PFSK-1 (cell line): ENCODE data around the gene TREML1.

Experiments
- FOXP2 ChIP-seq: optimal IDR thresholded peaks from 2 replicates; pipeline ENCODE3; 2011; ENCODE audit warnings: borderline replicate concordance, control low read depth, inconsistent platforms; ENCODE audit not compliant: insufficient read depth; ENCODE audit errors: extremely low read length, extremely low read depth
- POLR2AphosphoS5 ChIP-seq: IDR thresholded peaks from 2 replicates; pipeline ENCODE4 v1.6.1; 2012; ENCODE audit warnings: low read depth, mild to moderate bottlenecking, control low read depth, low read length, moderate library complexity
- REST ChIP-seq, 2 experiments: IDR thresholded peaks; 2 replicates each; pipeline versions ENCODE4 v1.6.1 to v1.8.0; 2011 to 2012; ENCODE audit warnings: low read depth in 2 of 2, low read length in 2 of 2, control low read depth in 1 of 2, inconsistent platforms in 1 of 2, mild to moderate bottlenecking in 1 of 2, moderate library complexity in 1 of 2; ENCODE audit not compliant: insufficient read depth in 1 of 2
- SIN3A ChIP-seq: IDR thresholded peaks from 2 replicates; pipeline ENCODE4 v1.6.1; 2012; ENCODE audit warnings: mild to moderate bottlenecking, low read length, moderate library complexity, borderline replicate concordance; ENCODE audit not compliant: insufficient read depth
- TAF1 ChIP-seq: IDR thresholded peaks from 2 replicates; pipeline ENCODE4 v1.6.1; 2012; ENCODE audit warnings: low read length, control low read depth, borderline replicate concordance; ENCODE audit not compliant: insufficient read depth

The TREML1 gene

GRCh38 chr6:41191569-41191968, 37.4 kb upstream of the TREML1 start:
- no peak for TF ChIP-seq REST (IDR thresholded peaks at IDR 0.05; ENCODE audit: insufficient read depth in 1 of 2, low read depth in 2 of 2, low read length in 2 of 2)
- no peak for TF ChIP-seq FOXP2
- no peak for TF ChIP-seq POLR2AphosphoS5
- TF ChIP-seq TAF1: no peak
- no peak for TF ChIP-seq SIN3A

DNA sequence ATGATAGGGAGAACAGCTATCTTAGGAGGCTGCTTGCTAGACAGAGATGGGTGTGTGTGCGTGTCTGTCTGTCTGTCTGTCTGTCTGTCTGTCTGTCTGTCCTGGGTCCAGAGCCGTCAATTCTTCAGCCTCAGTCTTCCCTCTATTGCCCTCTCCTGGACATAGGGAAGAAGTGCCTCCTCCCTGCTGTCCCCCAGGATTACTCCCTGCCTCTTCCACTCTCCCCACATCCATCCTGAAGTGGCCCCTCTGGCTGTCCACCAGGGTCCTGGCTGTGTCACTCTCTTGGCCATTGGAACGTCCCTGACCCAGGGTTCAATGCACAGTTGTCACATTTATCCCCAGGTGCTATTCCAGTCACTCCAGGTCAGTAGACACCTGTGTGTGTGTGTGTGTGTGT, 36.6 kb upstream of the TREML1 start:
- no peak for TF ChIP-seq REST (IDR thresholded peaks at IDR 0.05; ENCODE audit: insufficient read depth in 1 of 2, low read depth in 2 of 2, low read length in 2 of 2)
- no peak for TF ChIP-seq POLR2AphosphoS5
- TF ChIP-seq TAF1: no peak
- TF ChIP-seq FOXP2: no peak
- TF ChIP-seq SIN3A: no peak

DNA sequence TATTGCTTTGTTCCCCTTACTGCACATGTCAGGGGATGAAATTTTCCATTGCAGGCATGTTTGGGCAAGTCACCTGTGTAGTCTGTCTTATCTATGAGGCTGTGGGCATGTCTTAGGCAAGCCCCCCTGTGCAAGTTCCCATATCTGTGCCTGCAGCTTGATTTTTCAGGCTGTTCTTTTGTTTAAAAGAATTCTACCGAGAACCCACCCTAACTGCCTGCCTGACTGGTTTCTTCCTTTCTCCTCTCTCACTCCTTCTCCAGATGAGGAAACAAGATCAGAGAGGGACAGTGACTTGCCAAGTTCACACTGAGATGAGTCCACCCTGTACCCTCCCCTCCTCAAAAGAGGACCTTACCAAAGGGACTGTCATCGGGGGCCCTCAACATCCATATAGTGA, 35.8 kb upstream of the TREML1 start:
- TF ChIP-seq SIN3A (no peak), FOXP2 (no peak), TAF1 (no peak), POLR2AphosphoS5 (no peak), REST (IDR thresholded peaks at IDR 0.05; ENCODE audit: insufficient read depth in 1 of 2, low read depth in 2 of 2, low read length in 2 of 2) (no peak)

- TF ChIP-seq REST (IDR thresholded peaks at IDR 0.05; ENCODE audit: insufficient read depth in 1 of 2, low read depth in 2 of 2, low read length in 2 of 2) (no peak), SIN3A (no peak), FOXP2 (no peak), TAF1 (no peak), POLR2AphosphoS5 (no peak)
Observed at GRCh38 chr6:41187924-41188886, 34.1 kb upstream of the TREML1 start.

GRCh38 chr6:41186031-41186562, 31.9 kb upstream of the TREML1 start:
- TF ChIP-seq POLR2AphosphoS5: no peak
